Measurements from ENCODE around the gene STX19.
A peak's percentile ranks its signal among the peaks of the same experiment; 100 is the strongest.

Gene STX19

GRCh38 chr3:93988764-93989163, 39.6 kb downstream of the STX19 start:
- TF ChIP-seq CTCF (IDR thresholded peaks at IDR 0.05; ENCODE audit: borderline replicate concordance, control extremely low read depth, extremely low read depth, insufficient read depth, missing control alignments), result no peak
- in situ Hi-C loops (cut with MboI; ENCODE audit: low sequenced_read_pairs, unreplicated experiment), result no loop called here
- no peak for DNase-seq (ENCODE audit: low spot score)

- no peak for DNase-seq (ENCODE audit: low spot score)
- no peak for TF ChIP-seq CTCF (IDR thresholded peaks at IDR 0.05; ENCODE audit: borderline replicate concordance, control extremely low read depth, extremely low read depth, insufficient read depth, missing control alignments)
- in situ Hi-C loops (cut with MboI; ENCODE audit: low sequenced_read_pairs, unreplicated experiment), result no loop called here
Measured at GRCh38 chr3:93988283-93988682, 40.1 kb downstream of the STX19 start.

- TF ChIP-seq CTCF (IDR thresholded peaks at IDR 0.05; ENCODE audit: borderline replicate concordance, control extremely low read depth, extremely low read depth, insufficient read depth, missing control alignments), result no peak
- in situ Hi-C loops (cut with MboI; ENCODE audit: low sequenced_read_pairs, unreplicated experiment), result no loop called here
- no peak for DNase-seq (ENCODE audit: low spot score)
Measured at GRCh38 chr3:93984618-93985017, 43.8 kb downstream of the STX19 start.

- TF ChIP-seq CTCF (IDR thresholded peaks at IDR 0.05; ENCODE audit: borderline replicate concordance, control extremely low read depth, extremely low read depth, insufficient read depth, missing control alignments), result no peak
- in situ Hi-C loops (cut with MboI; ENCODE audit: low sequenced_read_pairs, unreplicated experiment), result no loop called here
- no peak for DNase-seq (ENCODE audit: low spot score)
Measured at GRCh38 chr3:93983408-93983807, 45.0 kb downstream of the STX19 start.

GRCh38 chr3:93981649-93982048, 46.7 kb downstream of the STX19 start:
- in situ Hi-C loops (cut with MboI; ENCODE audit: low sequenced_read_pairs, unreplicated experiment), result no loop called here
- DNase-seq (ENCODE audit: low spot score), result no peak
- no peak for TF ChIP-seq CTCF (IDR thresholded peaks at IDR 0.05; ENCODE audit: borderline replicate concordance, control extremely low read depth, extremely low read depth, insufficient read depth, missing control alignments)

GRCh38 chr3:93979850-93980676, 48.3 kb downstream of the STX19 start, which contains the start of gene ARL13B:
ARL13B (plus strand) TSS chr3:93980155; CDS start chr3:93980424, 269 bp downstream.
- DNase-seq (ENCODE audit: low spot score), result peak; percentile 96
- no peak for TF ChIP-seq CTCF (IDR thresholded peaks at IDR 0.05; ENCODE audit: borderline replicate concordance, control extremely low read depth, extremely low read depth, insufficient read depth, missing control alignments)
- in situ Hi-C loops (cut with MboI; ENCODE audit: low sequenced_read_pairs, unreplicated experiment), result no loop called here

Data from GM13976 (cell line).